ENCODE measurements around the gene ABCB11. TPM values are rescaled to one million over a fixed set of nuclear protein-coding genes. Genes with fewer than 3 reads are reported as not detected.

Gene ABCB11
- total and polyA plus RNA-seq, 7 donors, result 0.01 to 0.12 (median 0.04) TPM; not detected in 2

DNA sequence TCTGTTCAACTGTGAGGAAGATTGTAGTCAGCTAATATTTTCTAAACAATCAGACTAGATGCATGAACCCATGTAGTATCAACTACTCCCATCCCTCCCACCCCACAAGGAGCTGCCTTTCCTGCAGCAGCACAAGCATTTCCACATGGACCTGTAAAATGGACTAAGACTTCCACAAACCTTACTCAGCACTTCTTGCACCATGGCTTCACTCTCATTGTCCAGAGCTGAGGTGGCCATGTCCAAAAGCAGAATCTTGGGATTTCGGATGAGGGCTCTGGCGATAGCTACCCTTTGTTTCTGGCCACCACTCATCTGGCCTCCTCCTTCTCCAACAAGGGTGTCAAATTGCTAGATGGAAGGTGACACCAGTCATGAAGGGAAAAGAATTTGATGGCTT is 61.3 kb downstream of the ABCB11 start:
- no peak overlapping the region for H3K27ac ChIP-seq
- peaks cover 3% of the 10 kb centered on the region for H3K4me1 ChIP-seq
- WGBS, 3 donors, result 53 to 61% (median 55%) methylated on average over 2 of the region's 2 CpGs
- no peak for ATAC-seq
- no peaks in the 10 kb centered on the region for H3K27me3 ChIP-seq (ENCODE audit: insufficient read depth in 3 of 3, low read length in 2 of 3)
- H3K4me3 ChIP-seq, result no peak overlapping the region
- no peak for DNase-seq
- no peaks in the 10 kb centered on the region for H3K36me3 ChIP-seq (ENCODE audit: insufficient read depth in 1 of 2, low read depth in 1 of 2)
- intact Hi-C loops (cut with DNase I), result no loop called here
- H3K9me3 ChIP-seq, result no peaks in the 10 kb centered on the region
- TF ChIP-seq, protein P1, sequence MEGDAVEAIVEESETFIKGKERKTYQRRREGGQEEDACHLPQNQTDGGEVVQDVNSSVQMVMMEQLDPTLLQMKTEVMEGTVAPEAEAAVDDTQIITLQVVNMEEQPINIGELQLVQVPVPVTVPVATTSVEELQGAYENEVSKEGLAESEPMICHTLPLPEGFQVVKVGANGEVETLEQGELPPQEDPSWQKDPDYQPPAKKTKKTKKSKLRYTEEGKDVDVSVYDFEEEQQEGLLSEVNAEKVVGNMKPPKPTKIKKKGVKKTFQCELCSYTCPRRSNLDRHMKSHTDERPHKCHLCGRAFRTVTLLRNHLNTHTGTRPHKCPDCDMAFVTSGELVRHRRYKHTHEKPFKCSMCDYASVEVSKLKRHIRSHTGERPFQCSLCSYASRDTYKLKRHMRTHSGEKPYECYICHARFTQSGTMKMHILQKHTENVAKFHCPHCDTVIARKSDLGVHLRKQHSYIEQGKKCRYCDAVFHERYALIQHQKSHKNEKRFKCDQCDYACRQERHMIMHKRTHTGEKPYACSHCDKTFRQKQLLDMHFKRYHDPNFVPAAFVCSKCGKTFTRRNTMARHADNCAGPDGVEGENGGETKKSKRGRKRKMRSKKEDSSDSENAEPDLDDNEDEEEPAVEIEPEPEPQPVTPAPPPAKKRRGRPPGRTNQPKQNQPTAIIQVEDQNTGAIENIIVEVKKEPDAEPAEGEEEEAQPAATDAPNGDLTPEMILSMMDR (IDR thresholded peaks at IDR 0.05), result no peak

DNA sequence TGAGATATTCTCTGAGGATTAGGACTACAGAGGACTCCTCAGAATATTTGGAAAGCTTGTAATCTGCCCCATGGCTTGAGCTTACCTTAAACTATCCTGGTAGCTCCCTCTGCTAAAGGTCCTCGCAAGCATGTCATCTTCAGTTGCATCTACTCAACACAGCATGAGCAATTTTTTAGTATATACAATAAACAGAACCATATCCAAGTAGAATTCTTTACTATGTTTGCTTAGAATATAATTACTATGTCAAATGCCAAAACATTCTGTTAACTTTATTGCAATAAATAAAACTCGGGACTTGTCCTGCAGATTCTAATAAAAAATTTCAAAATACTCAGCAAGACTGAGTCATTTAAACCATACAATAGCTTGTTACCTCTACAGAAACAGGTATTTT is 62.8 kb downstream of the ABCB11 start:
- Histone ChIP-seq H3K4me1 (peaks cover 3% of the 10 kb centered on the region), H3K27me3 (ENCODE audit: insufficient read depth in 3 of 3, low read length in 2 of 3) (no peaks in the 10 kb centered on the region), H3K27ac (no peak overlapping the region), H3K36me3 (ENCODE audit: insufficient read depth in 1 of 2, low read depth in 1 of 2) (no peaks in the 10 kb centered on the region), H3K9me3 (no peaks in the 10 kb centered on the region), H3K4me3 (no peak overlapping the region)
- intact Hi-C loops (cut with DNase I), result no loop called here
- TF ChIP-seq, protein P1 (IDR thresholded peaks at IDR 0.05), result no peak
- DNase-seq (no peak), ATAC-seq (no peak)
- WGBS, 3 donors, result 90 to 91% (median 91%) methylated on average over 2 of the region's 2 CpGs

DNA sequence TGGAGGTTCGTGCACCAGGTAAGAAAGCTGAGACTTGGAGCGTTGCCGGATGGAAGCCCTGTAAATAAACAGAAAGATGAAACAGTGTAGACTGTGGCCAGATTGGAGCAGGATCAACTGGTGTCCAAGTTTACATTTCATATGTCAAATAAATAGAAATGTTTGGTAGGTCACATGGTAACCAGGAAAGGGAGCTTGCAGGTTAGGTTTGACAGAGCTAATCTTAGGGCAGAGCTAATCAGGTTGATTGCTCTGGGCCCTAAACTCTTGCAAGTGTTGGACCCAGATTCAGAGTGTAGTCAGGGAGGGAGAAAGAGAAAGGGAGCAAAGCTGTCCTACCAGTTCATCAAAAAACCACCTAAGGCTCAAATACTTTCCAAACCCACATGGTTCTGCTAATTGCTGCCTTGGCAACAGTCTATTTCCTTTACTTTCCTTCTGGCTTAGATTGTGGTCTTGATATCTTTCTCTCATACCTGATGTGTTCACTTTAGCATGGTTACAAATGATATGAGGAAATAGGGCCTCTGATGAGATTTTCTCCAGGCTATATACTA is 66.8 kb downstream of the ABCB11 start:
- no peaks in the 10 kb centered on the region for H3K36me3 ChIP-seq (ENCODE audit: insufficient read depth in 1 of 2, low read depth in 1 of 2)
- H3K4me1 ChIP-seq, result no peaks in the 10 kb centered on the region
- DNase-seq (no peak), ATAC-seq (no peak)
- TF ChIP-seq, protein P1 (IDR thresholded peaks at IDR 0.05), result no peak
- no peaks in the 10 kb centered on the region for H3K27me3 ChIP-seq (ENCODE audit: insufficient read depth in 3 of 3, low read length in 2 of 3)
- no peak overlapping the region for H3K4me3 ChIP-seq
- H3K9me3 ChIP-seq, result no peaks in the 10 kb centered on the region
- intact Hi-C loops (cut with DNase I), result loop anchor here in 1 of 2 donors (5.0 kb wide), 1 partner anchor 168 kb away; no protein-coding TSS in a partner anchor
- no peak overlapping the region for H3K27ac ChIP-seq
- 83 to 93% (median 89%) methylated on average over 3 of the region's 3 CpGs for WGBS, 3 donors

DNA sequence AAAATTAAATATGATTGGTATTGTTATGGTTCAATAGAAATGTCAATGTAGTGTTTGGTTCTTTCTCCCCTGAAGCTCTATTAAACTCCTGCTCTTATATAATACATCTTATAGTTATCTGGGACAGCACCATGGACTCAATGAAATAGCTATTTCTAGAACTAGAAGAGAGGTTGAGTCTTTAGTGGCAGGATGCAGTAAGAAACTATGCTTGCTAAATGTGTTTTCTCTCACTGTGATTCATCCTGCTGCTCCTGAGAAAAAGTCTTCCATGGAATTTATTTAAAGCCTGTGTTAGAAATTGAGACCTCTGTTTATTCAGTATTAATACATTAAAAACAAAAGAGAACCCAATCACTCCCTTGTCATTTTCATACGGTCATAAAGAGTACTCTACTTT is 68.5 kb downstream of the ABCB11 start:
- Histone ChIP-seq H3K4me1 (no peaks in the 10 kb centered on the region), H3K9me3 (no peaks in the 10 kb centered on the region), H3K27ac (no peak overlapping the region), H3K36me3 (ENCODE audit: insufficient read depth in 1 of 2, low read depth in 1 of 2) (no peaks in the 10 kb centered on the region), H3K27me3 (ENCODE audit: insufficient read depth in 3 of 3, low read length in 2 of 3) (no peaks in the 10 kb centered on the region), H3K4me3 (no peak overlapping the region)
- TF ChIP-seq, protein P1 (IDR thresholded peaks at IDR 0.05), result no peak
- intact Hi-C loops (cut with DNase I), result loop anchor here in 1 of 2 donors (5.0 kb wide), 1 partner anchor 170 kb away; no protein-coding TSS in a partner anchor
- ATAC-seq, result no peak
- 78 to 90% (median 85%) methylated on average over 1 of the region's 1 CpG for WGBS, 3 donors
- DNase-seq, result no peak
